Esophagus muscularis mucosa (tissue), 4 donors: Measurements from ENCODE around the gene MYBPC1. TPM values are rescaled to one million over a fixed set of nuclear protein-coding genes. Genes with fewer than 3 reads are reported as not detected.
"Not testable (repeated sequence)": the region's sequence is repeated elsewhere in the genome, so short reads cannot be mapped to it uniquely, and the experiment has no call there.

ENCODE experiments used
- DNase-seq: peaks from one replicate; pipeline ENCODE4 v3.0.0-alpha.2; 2017; ENCODE audit errors: extremely low spot score
- H3K27ac ChIP-seq, 4 donors: fragments of 200-600 bp; sonication (generic); replicated peaks in 1 of 4; 1 replicate in 3 of 4; 2 replicates in 1 of 4; pipeline ENCODE4 v1.5.1; 2016 to 2019; ENCODE audit warnings: mild to moderate bottlenecking in 1 of 4
- H3K27me3 ChIP-seq, 4 donors: fragments of 200-600 bp; sonication (generic); one replicate each; pipeline versions ENCODE4 v1.5.1 to v1.6.0; 2016 to 2019
- H3K36me3 ChIP-seq, 4 donors: fragments of 200-600 bp; sonication (generic); one replicate each; pipeline ENCODE4 v1.5.1; 2016 to 2019
- H3K4me1 ChIP-seq, 4 donors: fragments of 200-600 bp; sonication (generic); one replicate each; pipeline ENCODE4 v1.5.1; 2016 to 2019
- H3K4me3 ChIP-seq, 4 donors: fragments of 200-600 bp; sonication (generic); 1 replicate in 2 of 4; 2 replicates in 2 of 4; pipeline ENCODE4 v1.5.1; 2016 to 2019; ENCODE audit warnings: mild to moderate bottlenecking in 4 of 4, moderate library complexity in 1 of 4
- H3K9me3 ChIP-seq, 4 donors: fragments of 200-600 bp; sonication (generic); 1 replicate in 3 of 4; 2 replicates in 1 of 4; pipeline ENCODE4 v1.5.1; 2016 to 2019
- CTCF ChIP-seq, 3 experiments: fragments of 200-600 bp in 2 of 3; fragments of 450-650 bp in 1 of 3; sonication (generic) in 2 of 3; IDR thresholded peaks; one replicate each; pipeline ENCODE4 v1.5.1; 2017 to 2019; ENCODE audit warnings: antibody characterized with exemption in 3 of 3, mild to moderate bottlenecking in 2 of 3, moderate library complexity in 1 of 3
- EP300 ChIP-seq: sonication (generic); formaldehyde crosslinking; IDR thresholded peaks from one replicate; pipeline ENCODE4 v1.6.1; 2017; ENCODE audit warnings: antibody characterized with exemption
- POLR2A ChIP-seq: fragments of 450-650 bp; IDR thresholded peaks from one replicate; pipeline ENCODE4 v1.6.1; 2017; ENCODE audit warnings: antibody characterized with exemption, moderate library complexity, mild to moderate bottlenecking, low read depth
- POLR2AphosphoS5 ChIP-seq, 2 donors: sonication (generic); formaldehyde crosslinking; IDR thresholded peaks; one replicate each; pipeline ENCODE4 v1.6.1; 2017; ENCODE audit warnings: antibody characterized with exemption in 2 of 2
- WGBS: methylation state at CpG from one replicate; pipeline ENCODE4 v1.1.5; 2018; 5-methylcytosine and 5-hydroxymethylcytosine counted together
- intact Hi-C: fragments of 100-400 bp; cut with DNase I; formaldehyde crosslinking; loops from one replicate; pipeline ENCODE4 v1.15.1; 2023
- small RNA-seq, 3 donors: library from RNA; depleted of rRNA; stranded (forward); fragments of <200 nt; gene quantifications; one replicate each; pipeline ENCODE3, GENCODE V24; 2016
- total RNA-seq, 4 donors: library from RNA; depleted of rRNA; stranded (reverse); fragments of >200 nt; gene quantifications; one replicate each; pipeline versions ENCODE4 v1.1.0 to v1.2.1, GENCODE V29; 2016

The MYBPC1 gene
- total RNA-seq, 4 donors from 2014 or later, result 0.13 to 0.17 TPM; not detected in 2

GRCh38 chr12:101733166-101733565 lies 138.4 kb downstream of the MYBPC1 start:
- intact Hi-C loops, result no loop called here
- no peak for DNase-seq
- Histone ChIP-seq H3K36me3 (peaks cover 14 to 71% (median 41%) of the 10 kb centered on the region in 4 donors), H3K4me3 (no peak overlapping the region), H3K27me3 (no peaks in the 10 kb centered on the region), H3K27ac (no peak overlapping the region), H3K9me3 (no peaks in the 10 kb centered on the region), H3K4me1 (no peaks in the 10 kb centered on the region)
- TF ChIP-seq POLR2A (no peak), EP300 (no peak), POLR2AphosphoS5 (IDR thresholded peaks at IDR 0.05) (no peak), CTCF (IDR thresholded peaks at IDR 0.05) (no peak)
- 68% methylated on average over 2 of the region's 2 CpGs for WGBS

- DNase-seq, result not testable (repeated sequence)
- peaks cover 23 to 71% (median 48%) of the 10 kb centered on the region in 4 donors for H3K36me3 ChIP-seq
These were observed 139.7 kb downstream of the MYBPC1 start for GRCh38 chr12:101734482-101734881.

More at GRCh38 chr12:101734482-101734881, 139.7 kb downstream of the MYBPC1 start:
- WGBS, result 91% methylated on average over 5 of the region's 5 CpGs
- H3K9me3 ChIP-seq, H3K27ac ChIP-seq, H3K4me1 ChIP-seq, H3K27me3 ChIP-seq, H3K4me3 ChIP-seq, intact Hi-C loops: not testable (repeated sequence)

Small RNA genes within 50 kb of the gene (small RNA-seq; reads per million reads assigned to genes)
- 0 reads per million in 3 donors for gene RNY1P16

Other genes starting within 250 kb of the MYBPC1 start
- 10 to 100 TPM; 48.5 to 63.1 (median 54.4) TPM for gene ARL1, start 187.2 kb upstream of the MYBPC1 start, total RNA-seq
- not detected for gene SPIC, start 119.6 kb upstream of the MYBPC1 start, total RNA-seq
- 100 to 1,000 TPM in 1 of 4 donors, 10 to 100 TPM in 3; 57.5 to 180 (median 83.8) TPM for gene CHPT1, start 102.7 kb downstream of the MYBPC1 start, total RNA-seq
- not detected for gene SYCP3, start 144.5 kb downstream of the MYBPC1 start, total RNA-seq
- gene GNPTAB, start 236.0 kb downstream of the MYBPC1 start, total RNA-seq, result 10 to 100 TPM; 30.5 to 37.0 (median 32.1) TPM